Suprapubic skin (tissue), 3 donors: Measurements from ENCODE around the gene ADM.

Experiments used
- CTCF ChIP-seq, 2 donors: fragments of 200-600 bp in 1 of 2; fragments of 450-650 bp in 1 of 2; sonication (generic) in 1 of 2; IDR thresholded peaks; one replicate each; pipeline ENCODE4 v1.5.1; 2016 to 2019; ENCODE audit warnings: antibody characterized with exemption in 2 of 2, mild to moderate bottlenecking in 1 of 2, moderate library complexity in 1 of 2
- POLR2A ChIP-seq, 2 donors: fragments of 450-650 bp; IDR thresholded peaks; one replicate each; pipeline ENCODE4 v1.6.1; 2017; ENCODE audit warnings: antibody characterized with exemption in 2 of 2, mild to moderate bottlenecking in 2 of 2, moderate library complexity in 2 of 2

- TF ChIP-seq POLR2A (IDR thresholded peaks at IDR 0.05) (peak in 1 of 2 donors; percentile 90), CTCF (IDR thresholded peaks at IDR 0.05) (no peak)
Measured at GRCh38 chr11:10293423-10294289, 11.2 kb upstream of the ADM start, which contains the start of gene SBF2.
